OCI-LY3 (cell line): ENCODE results near the gene TRAPPC8.

ENCODE experiments used
- H2AFZ ChIP-seq: fragments of 200-600, 300-600 bp; shearing (Covaris generic); 2 replicates; pipeline ENCODE4 v1.6.0; 2014; ENCODE audit warnings: antibody characterized with exemption, low read depth, low read length
- H3K27ac ChIP-seq: fragments of 200-600, 300-600 bp; sonication (generic); 2 replicates; pipeline ENCODE4 v1.5.1; 2014; ENCODE audit warnings: mild to moderate bottlenecking, low read length, moderate library complexity, mixed read lengths
- H3K27me3 ChIP-seq: fragments of 200-600, 300-600 bp; sonication (generic); 2 replicates; pipeline ENCODE4 v1.6.1; 2014; ENCODE audit warnings: low read depth, low read length, mixed read lengths
- H3K36me3 ChIP-seq: fragments of 200-600, 300-600 bp; sonication (generic); replicated peaks from 2 replicates; pipeline ENCODE3; 2014; ENCODE audit warnings: low read depth, low read length, mixed read lengths
- H3K4me1 ChIP-seq: fragments of 300-600, 200-600 bp; sonication (generic); 2 replicates; pipeline ENCODE4 v1.6.1; 2014; ENCODE audit warnings: low read length, mixed read lengths
- H3K4me2 ChIP-seq: fragments of 200-600, 300-600 bp; sonication (generic); 2 replicates; pipeline ENCODE4 v1.6.1; 2014; ENCODE audit warnings: low read length, mixed read lengths
- H3K4me3 ChIP-seq: fragments of 300-600, 200-600 bp; sonication (generic); 2 replicates; pipeline ENCODE4 v1.5.1; 2014; ENCODE audit warnings: antibody characterized with exemption, mild to moderate bottlenecking, low read length, moderate library complexity
- H3K79me2 ChIP-seq: fragments of 300-600, 200-600 bp; shearing (Covaris generic); 2 replicates; pipeline ENCODE4 v1.6.1; 2014; ENCODE audit warnings: mild to moderate bottlenecking, low read length, mixed read lengths
- H3K9ac ChIP-seq: fragments of 300-600, 200-600 bp; shearing (Covaris generic); 2 replicates; pipeline ENCODE4 v1.6.0; 2014; ENCODE audit warnings: mild to moderate bottlenecking, low read length, moderate library complexity
- H3K9me3 ChIP-seq: fragments of 200-600, 300-600 bp; shearing (Covaris generic); 2 replicates; pipeline ENCODE4 v1.6.1; 2014; ENCODE audit warnings: low read length, mixed read lengths; ENCODE audit not compliant: insufficient read depth
- H4K20me1 ChIP-seq: fragments of 200-600, 300-600 bp; sonication (generic); 2 replicates; pipeline ENCODE4 v1.6.1; 2016; ENCODE audit warnings: low read length, mixed read lengths; ENCODE audit not compliant: insufficient read depth
- EZH2phosphoT487 ChIP-seq: fragments of 200-600 bp; shearing (Covaris generic); IDR thresholded peaks from 2 replicates; pipeline ENCODE4 v1.6.1; 2018; ENCODE audit warnings: antibody characterized with exemption, mixed run types, low read depth
- TF ChIP-seq, protein P1 (sequence below): fragments of 200-600, 300-600 bp; sonication (generic); IDR thresholded peaks from 2 replicates; pipeline ENCODE4 v1.5.1; 2014; ENCODE audit warnings: antibody characterized with exemption, low read length, low read depth

The TRAPPC8 gene

DNA sequence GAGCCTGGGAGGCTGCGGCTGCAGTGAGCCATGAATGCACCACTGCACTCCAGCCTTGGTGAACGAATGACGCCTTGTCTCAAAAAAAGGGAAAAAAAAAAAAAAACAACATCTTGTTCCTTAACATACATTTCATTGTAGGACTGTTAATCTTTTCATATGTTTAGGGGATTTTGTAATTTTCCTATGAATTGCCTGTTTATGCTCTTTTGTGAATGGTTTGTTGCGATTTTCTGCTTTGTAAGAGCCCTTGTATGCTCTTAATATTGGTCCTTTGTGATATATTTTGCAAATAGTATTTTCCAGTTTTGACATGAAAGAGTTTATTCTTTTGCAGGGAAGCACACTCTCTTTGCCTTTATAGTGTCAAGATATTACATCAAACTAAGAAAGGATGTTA lies 50.0 kb downstream of the TRAPPC8 start:
- no peaks in the 10 kb centered on the region for H3K4me1 ChIP-seq
- H3K79me2 ChIP-seq, result no peaks in the 10 kb centered on the region
- no peaks in the 10 kb centered on the region for H3K9me3 ChIP-seq
- H3K36me3 ChIP-seq, result peaks cover 26% of the 10 kb centered on the region
- no peaks in the 10 kb centered on the region for H4K20me1 ChIP-seq
- no peak overlapping the region for H3K27ac ChIP-seq
- no peak overlapping the region for H3K4me3 ChIP-seq
- H2AFZ ChIP-seq, result no peak overlapping the region
- no peak for TF ChIP-seq EZH2phosphoT487
- TF ChIP-seq, protein P1, sequence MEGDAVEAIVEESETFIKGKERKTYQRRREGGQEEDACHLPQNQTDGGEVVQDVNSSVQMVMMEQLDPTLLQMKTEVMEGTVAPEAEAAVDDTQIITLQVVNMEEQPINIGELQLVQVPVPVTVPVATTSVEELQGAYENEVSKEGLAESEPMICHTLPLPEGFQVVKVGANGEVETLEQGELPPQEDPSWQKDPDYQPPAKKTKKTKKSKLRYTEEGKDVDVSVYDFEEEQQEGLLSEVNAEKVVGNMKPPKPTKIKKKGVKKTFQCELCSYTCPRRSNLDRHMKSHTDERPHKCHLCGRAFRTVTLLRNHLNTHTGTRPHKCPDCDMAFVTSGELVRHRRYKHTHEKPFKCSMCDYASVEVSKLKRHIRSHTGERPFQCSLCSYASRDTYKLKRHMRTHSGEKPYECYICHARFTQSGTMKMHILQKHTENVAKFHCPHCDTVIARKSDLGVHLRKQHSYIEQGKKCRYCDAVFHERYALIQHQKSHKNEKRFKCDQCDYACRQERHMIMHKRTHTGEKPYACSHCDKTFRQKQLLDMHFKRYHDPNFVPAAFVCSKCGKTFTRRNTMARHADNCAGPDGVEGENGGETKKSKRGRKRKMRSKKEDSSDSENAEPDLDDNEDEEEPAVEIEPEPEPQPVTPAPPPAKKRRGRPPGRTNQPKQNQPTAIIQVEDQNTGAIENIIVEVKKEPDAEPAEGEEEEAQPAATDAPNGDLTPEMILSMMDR, result no peak
- no peak overlapping the region for H3K4me2 ChIP-seq
- no peaks in the 10 kb centered on the region for H3K27me3 ChIP-seq
- H3K9ac ChIP-seq, result no peak overlapping the region

DNA sequence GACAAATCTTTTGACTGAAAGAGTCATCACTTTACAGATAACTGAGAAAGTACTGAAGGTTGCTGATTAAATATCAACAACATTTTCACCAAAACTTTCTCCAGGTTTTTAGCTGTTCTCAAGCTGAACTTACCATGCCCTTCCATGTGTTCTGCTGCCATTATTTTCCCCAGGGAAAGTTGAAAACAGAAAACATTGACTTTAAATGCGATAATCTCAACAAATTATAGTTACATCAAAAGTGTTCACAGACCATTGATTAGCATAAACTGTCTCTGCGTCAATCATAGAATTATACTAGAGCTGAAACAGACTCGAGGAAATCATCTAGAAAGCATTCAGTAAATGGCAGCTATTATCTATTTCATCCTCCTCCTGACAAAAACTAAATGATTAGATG lies 51.4 kb downstream of the TRAPPC8 start:
- H3K4me3 ChIP-seq, result no peak overlapping the region
- H3K27ac ChIP-seq, result no peak overlapping the region
- TF ChIP-seq EZH2phosphoT487, result no peak
- TF ChIP-seq, protein P1, result no peak
- H3K36me3 ChIP-seq, result peaks cover 23% of the 10 kb centered on the region
- no peaks in the 10 kb centered on the region for H4K20me1 ChIP-seq
- no peak overlapping the region for H2AFZ ChIP-seq
- no peaks in the 10 kb centered on the region for H3K27me3 ChIP-seq
- H3K4me1 ChIP-seq, result no peaks in the 10 kb centered on the region
- H3K9me3 ChIP-seq, result no peaks in the 10 kb centered on the region
- no peak overlapping the region for H3K4me2 ChIP-seq
- H3K9ac ChIP-seq, result no peak overlapping the region
- H3K79me2 ChIP-seq, result no peaks in the 10 kb centered on the region

DNA sequence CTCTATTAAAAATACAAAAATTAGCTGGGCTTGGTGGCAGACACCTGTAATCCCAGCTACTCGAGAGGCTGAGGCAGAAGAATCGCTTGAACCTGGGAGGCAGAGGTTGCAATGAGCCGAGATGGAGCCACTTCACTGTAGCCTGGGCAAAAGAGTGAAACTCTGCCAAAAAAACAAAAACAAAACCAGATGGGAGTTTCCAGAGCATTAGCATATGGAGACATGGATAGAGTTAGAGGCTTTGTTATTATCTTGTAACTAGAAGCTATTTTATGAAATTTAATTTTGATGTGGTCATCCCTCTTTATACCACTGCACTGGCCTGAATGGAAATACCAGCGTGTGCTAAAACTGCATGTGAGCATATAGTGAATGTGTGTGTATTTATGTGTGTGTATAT lies 58.9 kb downstream of the TRAPPC8 start:
- H3K79me2 ChIP-seq, result peaks cover 12% of the 10 kb centered on the region; the same call in 1 of the 2 replicates
- H3K4me1 ChIP-seq, result no peaks in the 10 kb centered on the region
- no peaks in the 10 kb centered on the region for H3K27me3 ChIP-seq
- H3K4me3 ChIP-seq, result no peak overlapping the region
- H3K36me3 ChIP-seq, result peaks cover 32% of the 10 kb centered on the region
- no peak for TF ChIP-seq EZH2phosphoT487
- TF ChIP-seq, protein P1, result no peak
- H3K27ac ChIP-seq, result no peak overlapping the region
- no peaks in the 10 kb centered on the region for H3K9me3 ChIP-seq
- H2AFZ ChIP-seq, result no peak overlapping the region
- no peak overlapping the region for H3K9ac ChIP-seq
- no peak overlapping the region for H3K4me2 ChIP-seq
- no peaks in the 10 kb centered on the region for H4K20me1 ChIP-seq

DNA sequence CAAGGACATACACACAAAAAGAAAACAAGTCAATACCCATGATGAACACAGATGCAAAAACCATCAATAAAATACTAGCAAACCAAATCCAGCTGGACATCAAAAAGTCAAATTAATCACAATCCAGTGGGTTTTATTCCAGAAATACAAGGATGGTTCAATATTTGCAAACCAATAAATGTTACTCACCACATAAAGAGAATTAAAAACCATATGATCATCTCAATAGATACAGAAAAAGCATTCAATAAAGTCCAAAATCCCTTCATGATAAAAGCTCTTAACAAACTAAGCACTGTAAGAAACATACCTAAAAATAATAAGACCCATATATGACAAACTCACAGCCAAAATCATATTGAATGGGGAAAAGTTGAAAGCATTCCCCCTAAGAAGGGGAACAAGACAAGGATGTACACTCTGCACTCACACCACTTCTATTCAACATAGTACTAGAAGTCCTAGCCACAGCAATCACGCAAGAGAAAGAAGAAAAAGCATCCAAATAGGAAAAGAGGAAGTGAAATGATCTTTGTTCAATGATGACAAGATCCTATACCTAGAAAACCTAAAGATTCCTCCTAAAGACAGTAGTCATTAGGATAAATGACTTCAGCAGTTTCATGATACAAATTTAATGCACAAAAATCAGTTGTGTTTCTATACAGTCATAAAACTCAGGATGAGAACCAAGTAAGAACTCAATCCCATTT lies 62.6 kb downstream of the TRAPPC8 start:
- peaks cover 18% of the 10 kb centered on the region; the same call in 1 of the 2 replicates for H3K79me2 ChIP-seq
- no peak overlapping the region for H3K4me2 ChIP-seq
- H3K36me3 ChIP-seq, result peaks cover 43% of the 10 kb centered on the region
- no peaks in the 10 kb centered on the region for H3K27me3 ChIP-seq
- no peaks in the 10 kb centered on the region for H3K9me3 ChIP-seq
- TF ChIP-seq EZH2phosphoT487, result no peak
- TF ChIP-seq, protein P1, result no peak
- H3K27ac ChIP-seq, result no peak overlapping the region
- no peak overlapping the region for H2AFZ ChIP-seq
- H3K4me3 ChIP-seq, result no peak overlapping the region
- no peaks in the 10 kb centered on the region for H3K4me1 ChIP-seq
- H3K9ac ChIP-seq, result no peak overlapping the region
- H4K20me1 ChIP-seq, result no peaks in the 10 kb centered on the region
